Stromal cell of bone marrow (primary cell): ENCODE measurements around the gene CLDN5.
"Not testable (repeated sequence)": the region's sequence is repeated elsewhere in the genome, so short reads cannot be mapped to it uniquely, and the experiment has no call there.

Source experiments
- DNase-seq: peaks from one replicate; pipeline ENCODE4 v3.0.0-alpha.2; 2012; ENCODE audit warnings: low read depth

The CLDN5 gene

DNA sequence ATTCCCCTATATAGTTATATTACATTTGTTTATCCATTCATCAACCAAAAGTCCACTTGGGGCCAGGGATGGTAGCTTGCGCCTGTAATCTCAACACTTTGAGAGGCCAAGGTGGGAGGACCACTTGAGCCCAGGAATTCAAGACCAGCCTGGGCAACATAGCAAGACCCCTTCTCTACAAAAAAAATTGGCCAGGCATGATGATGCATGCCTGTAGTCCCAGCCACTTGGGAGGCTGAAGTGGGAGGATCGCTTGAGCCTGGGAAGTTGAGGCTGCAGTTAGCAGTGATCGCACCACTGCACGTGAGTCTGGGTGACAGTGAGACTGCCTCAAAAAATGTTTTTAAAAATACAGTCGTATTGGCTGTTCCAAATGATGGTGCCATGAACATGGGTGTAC, 24.2 kb upstream of the CLDN5 start:
- not testable (repeated sequence) for DNase-seq

DNA sequence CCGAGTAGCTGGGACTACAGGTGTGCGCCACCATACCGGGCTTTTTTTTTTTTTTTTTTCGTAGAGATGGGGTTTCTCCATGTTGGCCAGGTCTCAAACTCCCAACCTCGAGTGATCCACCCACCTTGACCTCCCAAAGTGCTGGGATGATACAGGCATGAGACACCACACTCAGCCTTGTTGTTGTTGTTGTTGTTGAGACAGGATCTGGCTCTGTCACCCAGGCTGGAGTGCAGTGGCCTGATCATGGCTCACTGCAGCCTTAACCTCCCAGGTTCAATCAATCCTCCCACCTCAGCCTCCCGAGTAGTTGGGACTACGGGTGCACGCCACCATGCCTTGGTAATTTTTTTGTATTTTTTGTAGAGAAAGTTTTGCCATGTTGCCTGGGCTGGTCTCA, 23.4 kb upstream of the CLDN5 start:
- DNase-seq, result no peak

DNA sequence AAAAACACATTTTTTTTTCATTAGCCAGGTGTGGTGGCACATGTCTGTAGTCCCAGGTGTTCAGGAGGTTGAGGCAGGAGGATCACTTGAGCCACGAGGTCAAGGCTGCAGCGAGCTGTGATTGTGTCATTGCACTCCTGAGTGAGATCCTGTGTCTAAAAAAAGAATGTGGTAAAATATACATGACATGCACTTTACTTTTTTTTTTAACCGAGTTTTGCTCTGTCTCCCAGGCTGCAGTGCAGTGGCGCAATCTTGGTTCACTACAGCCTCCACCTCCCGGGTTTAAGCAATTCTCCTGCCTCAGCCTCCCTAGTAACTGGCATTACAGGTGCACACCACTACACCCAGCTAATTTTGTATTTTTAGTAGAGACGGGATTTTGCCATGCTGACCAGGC, 22.5 kb upstream of the CLDN5 start:
- no peak for DNase-seq

DNA sequence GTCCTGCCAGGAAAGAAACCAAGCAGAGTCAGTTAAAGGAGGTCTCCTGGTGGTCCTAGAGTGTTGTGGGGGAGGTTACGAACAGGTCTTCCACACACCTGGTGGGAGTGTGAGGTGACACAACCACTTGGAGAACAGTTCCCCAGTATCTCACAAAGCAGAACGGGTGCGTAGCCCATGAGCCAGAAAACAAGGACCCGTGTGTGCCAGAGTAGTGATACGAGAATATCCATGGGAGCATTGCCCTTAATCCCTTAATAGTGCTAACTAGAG, 21.7 kb upstream of the CLDN5 start:
- DNase-seq, result no peak

DNA sequence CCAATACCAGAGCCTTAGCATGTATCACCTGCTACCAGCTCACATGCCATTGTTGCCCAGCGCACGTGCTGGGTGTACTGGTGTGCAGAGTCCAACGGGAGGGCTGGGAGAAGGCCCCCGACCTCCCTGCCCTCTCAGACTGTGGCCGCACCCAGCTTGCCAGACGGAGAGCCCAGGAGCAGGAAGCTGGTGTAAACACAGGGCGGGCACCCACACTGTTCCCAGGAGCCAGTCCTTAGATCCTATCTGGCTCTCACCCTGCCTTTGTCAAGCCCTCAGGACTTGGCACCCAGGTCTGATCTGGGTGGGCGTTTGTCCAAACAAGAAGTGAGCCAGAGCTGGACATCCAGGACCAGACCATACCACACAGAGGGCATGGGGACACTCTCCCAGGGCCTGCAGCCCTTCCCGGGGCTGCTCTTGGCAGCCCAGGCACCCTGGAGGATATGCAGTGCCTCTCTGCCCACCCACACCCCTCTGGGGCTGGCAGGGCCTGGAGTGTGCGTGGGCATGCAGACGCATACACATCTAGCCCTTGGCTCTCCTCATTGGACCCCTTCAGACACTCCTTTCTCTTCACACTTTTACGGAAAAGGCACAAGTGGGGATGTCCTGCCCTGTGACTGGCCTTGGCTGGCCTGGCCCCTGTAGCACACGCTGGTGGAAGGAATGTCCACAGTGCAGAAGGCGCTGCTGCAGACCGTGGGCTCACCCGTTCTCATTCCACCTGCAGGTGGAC, 19.9 kb upstream of the CLDN5 start:
- no peak for DNase-seq

DNA sequence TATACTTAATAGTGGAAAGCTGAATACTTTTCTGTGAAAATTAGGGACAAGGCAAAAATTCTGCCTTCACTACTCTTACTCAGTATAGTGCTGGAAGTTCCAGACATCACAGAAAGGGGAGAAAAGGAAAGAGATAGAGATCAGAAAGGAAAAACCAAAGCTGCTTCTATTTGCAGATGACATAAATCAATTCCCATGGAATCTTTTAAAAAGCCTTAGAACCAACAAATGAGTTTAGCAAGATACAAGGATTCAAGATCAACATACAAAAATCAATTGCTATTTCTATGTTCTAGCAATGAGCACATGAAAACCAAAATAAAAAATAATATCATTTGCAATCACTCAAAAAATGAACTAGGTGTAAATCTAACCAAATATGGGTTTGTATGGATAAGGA, 16.2 kb upstream of the CLDN5 start:
- no peak for DNase-seq

DNA sequence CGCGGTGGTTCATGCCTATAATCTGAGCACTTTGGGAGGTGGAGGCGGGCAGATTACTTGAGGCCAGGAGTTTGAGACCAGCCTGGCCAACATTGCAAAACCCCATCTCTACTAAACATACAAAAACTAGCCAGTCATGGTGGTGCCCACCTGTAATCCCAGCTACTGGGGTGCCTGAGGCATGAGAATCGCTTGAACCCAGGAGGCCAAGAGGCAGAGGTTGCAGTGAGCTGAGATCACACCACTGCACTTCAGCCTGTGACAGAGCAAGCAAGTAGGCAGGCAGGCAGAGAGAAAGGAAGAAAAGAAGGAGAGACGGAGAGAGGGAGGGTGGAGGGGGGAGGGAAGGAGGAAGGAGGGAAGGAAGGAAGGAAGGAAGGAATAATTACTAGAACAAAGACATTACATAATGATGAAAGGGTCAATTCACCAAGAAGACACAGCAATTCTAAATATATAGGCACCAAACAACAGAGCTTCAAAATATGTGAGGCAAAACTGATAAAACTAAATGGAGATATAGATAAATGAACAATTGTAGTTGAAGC, 13.8 kb upstream of the CLDN5 start:
- no peak for DNase-seq

DNA sequence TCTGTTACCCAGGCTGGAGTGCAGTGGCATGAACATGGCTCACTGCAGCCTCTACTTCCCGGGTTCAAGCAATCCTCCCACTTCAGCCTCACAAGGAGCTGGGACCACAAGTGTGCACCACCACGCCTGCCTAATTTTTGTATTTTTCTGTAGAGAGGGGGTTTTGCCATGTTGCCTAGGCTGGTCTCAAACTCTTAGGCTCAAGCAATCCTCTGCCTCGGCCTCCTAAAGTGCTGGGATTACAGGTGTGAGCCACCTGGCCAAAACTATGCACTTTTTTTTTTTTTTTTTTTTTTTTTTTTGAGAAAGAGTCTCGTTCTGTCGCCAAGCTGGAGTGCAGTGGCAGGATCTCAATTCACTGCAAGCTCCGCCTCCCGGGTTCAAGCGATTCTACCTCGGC, 12.4 kb upstream of the CLDN5 start:
- no peak for DNase-seq

DNA sequence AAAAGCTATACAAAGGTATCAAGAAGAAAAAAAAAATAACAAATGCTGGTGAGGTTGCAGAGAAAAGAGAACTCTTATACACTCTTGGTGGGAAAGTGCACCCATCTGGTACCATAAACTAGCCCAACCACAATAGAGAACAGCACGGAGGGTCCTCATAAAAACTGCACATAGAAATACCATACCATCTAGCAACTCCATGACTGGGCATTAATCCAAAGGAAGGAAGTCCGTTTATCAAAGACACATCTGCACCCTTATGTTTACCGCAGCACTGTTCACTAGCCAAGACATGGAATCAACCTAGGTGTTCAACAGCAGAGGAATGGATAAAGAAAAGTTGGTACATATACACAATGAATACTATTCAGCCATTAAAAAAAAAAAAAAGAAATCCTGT, 10.8 kb upstream of the CLDN5 start:
- DNase-seq, result no peak

DNA sequence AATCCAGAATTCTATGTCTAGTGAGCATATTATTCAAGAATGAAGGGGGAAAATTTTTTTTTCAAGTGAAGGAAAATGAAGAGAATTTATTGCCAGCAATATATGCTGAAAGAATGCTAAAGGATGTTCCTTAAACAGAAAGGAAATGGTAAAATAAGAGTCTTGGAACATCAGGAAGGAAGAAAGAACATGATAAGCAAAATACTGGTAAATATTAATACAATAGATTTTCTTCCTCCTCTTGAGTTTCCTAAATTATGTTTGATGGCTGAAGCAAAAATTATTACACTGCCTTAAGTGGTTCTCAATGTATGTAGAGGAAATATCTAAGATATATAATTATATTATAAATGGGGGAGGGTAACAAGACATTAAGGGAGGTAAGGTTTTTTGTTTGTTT, 9.6 kb upstream of the CLDN5 start:
- DNase-seq, result no peak

DNA sequence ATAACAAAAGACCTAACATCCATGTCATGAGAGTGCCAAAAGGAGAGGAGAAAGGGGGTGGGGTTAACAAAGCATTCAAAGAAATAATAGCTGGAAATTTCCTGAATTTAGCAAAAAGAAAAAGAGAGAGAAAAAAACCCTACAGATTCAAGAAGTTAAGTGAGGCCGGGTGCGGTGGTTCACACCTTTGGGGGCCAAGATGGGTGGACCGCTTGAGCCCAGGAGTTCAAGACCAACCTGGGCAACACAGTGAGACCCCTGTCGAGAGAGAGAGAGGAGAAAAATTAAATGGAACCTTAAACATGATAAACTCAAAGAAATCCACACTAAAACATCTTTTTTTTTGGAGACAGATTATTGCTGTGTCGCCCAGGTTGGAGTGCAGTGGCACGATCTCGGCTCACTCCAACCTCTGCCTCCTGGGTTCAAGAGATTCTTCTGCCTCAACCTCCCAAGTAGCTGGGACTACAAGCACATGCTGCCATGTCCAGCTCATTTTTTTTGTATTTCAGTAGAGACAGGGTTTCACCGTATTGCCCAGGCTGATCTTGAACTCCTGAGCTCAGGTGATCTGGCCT, 8.9 kb upstream of the CLDN5 start:
- no peak for DNase-seq

DNA sequence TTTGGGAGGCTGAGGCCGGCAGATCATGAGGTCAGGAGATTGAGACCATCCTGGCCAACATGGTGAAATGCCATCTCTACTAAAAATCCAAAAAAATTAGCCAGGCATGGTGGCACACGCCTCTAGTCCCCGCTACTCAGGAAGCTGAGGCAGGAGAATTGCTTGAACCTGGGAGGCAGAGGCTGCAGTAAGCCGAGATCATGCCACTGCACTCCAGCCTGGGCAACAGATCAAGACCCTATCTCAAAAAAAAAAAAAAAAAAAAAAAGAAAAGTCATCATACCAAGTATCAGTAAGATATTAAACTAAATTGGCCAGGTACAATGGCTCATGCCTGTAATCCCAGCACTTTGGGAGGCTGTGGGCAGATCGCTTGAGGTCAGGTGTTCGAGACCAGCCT, 7.1 kb upstream of the CLDN5 start:
- not testable (repeated sequence) for DNase-seq

DNA sequence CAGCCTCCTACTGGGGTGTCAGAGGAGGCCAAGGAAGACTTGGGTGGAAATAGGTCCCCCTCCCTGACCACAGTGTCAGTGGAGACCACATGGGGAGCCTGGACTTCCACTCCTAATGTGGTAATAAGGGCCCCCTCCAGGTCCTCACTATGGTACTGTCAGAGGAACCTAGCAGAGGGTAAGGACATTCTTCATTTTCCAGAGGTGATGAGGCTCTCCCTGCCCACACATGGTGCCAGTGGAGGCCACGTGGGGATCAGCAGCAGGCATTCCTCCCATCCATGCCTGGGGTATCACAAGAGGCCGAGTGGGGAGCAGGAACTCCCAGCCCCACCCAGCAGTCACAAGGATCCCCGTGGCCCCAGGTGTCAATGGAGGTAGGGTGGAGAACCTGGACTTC, 6.5 kb upstream of the CLDN5 start:
- DNase-seq, result no peak

DNA sequence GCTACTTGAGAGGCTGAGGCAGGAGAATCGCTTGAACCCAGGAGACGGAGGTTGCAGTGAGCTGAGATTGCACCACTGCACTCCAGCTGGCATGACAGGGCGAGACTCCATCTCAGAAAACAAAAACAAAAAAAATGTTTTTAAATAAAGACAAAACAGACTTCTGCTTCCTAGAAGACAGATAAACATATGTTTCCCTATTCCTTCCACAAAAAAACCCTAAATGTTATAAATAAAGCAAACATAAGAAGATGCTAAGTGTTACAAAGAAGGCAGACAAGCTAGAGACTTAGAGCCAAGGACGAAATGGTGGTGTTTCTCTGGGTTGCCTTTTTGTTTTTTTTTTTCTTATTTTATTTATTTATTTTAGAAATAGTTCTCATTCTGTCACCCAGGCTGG, 5.6 kb upstream of the CLDN5 start:
- no peak for DNase-seq

DNA sequence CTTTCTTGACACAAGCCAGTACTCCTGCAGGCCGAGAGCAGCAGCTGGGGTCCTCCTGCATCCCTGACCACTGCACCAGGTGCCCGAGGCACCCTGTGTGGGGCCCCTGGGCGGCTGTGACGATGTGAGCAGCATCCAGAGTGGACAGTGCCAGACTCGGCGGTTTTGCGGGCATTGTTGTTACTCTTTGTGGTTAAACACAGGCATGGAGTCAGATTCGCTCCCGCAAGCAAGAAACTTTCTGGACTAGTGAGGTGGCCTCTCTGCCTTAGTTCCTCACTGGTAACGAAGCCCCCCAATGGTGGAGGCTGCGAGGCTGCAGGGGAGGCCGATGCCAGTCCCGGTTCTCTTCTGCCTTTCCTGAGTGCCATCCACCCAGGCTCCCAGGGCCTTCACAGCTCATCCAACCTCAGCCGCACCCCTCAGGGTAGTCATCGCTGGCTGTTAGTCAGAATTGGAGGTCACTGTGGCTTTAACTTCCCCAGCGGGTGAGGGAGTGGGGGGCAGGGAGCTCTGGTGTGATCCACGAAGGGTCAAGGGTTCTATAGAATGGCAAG, 3.7 kb upstream of the CLDN5 start:
- peak; percentile 19 for DNase-seq

DNA sequence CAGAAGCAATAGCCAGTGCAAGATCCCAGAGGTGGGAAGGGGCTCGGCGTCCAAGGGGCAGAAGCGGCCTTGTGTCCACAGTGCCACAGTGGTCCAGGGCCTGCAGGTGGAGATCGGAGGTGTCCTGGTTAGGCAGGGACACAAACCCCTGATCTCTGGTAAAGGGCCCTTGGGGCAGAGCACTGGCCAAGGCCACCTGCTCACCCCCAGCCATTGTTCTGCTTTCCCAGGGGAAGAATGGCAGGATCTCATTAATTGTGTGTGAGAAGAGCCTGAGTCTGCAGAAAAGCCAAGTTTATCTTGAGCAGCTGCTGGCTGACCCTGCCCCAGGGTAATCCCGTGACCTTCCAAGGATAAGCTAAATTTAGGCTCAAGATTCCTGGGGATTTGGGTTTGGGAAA, 3.1 kb upstream of the CLDN5 start:
- no peak for DNase-seq

DNA sequence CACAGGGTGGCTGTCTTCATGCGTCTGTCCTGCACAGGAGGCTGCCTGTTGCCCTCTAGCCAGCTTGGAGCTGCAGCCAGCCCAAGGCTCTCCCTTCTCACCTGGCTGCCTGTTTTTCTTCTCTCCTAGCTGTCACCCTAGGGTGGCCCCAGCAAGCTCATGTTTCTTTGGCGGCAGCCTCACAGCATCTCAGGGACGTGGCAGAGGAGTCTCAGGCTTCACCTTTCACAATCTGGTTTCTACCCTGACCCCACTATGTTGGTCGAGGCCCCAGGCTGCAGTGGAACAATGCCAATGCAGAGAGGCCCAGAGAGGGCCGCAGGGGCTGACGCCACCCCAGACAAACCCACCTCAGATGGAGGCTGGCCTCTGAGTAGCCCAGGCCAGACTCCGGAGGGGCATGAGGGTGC, 2.5 kb upstream of the CLDN5 start:
- no peak for DNase-seq

DNA sequence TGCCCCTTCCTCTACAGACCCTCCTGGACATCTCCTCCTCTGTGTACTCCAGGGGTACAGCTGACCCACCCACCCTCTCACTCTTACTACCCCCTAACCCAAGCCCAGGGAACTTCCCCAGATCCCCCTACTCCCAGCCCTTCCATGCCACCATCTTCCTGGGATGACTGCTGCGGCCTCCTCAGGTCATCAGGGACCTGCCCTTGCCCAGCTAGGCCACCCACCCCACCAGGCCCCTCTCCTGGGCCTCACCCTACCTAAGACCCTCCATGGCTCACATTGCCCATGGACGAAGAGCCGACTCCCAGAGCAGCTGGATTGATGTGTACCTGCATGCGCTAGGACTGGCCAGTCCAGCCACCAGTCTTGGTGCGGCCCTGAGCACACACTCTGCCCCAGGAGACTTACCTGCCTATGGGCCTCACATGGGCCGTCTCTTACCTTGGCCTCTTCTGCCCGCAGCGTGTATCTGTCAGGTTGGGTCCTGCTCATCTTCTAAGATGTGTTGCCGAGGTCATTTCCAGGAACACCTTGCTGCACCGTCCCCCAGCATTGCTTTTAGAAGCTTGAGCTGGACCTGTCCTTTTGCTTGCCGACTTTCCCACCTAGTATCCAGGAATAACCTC, 2.0 kb upstream of the CLDN5 start:
- no peak for DNase-seq

DNA sequence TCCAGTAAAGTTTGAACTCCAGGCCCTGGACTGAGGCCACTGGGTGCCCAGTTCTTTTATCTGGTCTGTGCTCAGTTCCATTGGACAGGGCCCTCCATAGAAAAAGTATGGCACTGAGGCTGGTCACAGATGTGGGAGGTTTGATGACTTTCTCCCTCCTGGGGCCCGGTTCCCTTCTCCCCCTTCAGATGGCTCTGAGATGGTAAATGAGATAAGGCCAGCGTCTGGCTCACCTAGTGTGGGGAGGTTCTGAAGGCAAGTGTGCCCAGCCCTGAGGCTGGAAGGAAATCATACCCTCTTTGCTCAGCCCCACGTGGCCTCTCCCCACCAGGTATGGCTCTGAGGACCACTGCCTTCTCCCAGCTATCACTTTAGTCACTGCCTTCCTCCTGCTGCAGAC, 1.5 kb upstream of the CLDN5 start:
- DNase-seq, result no peak

DNA sequence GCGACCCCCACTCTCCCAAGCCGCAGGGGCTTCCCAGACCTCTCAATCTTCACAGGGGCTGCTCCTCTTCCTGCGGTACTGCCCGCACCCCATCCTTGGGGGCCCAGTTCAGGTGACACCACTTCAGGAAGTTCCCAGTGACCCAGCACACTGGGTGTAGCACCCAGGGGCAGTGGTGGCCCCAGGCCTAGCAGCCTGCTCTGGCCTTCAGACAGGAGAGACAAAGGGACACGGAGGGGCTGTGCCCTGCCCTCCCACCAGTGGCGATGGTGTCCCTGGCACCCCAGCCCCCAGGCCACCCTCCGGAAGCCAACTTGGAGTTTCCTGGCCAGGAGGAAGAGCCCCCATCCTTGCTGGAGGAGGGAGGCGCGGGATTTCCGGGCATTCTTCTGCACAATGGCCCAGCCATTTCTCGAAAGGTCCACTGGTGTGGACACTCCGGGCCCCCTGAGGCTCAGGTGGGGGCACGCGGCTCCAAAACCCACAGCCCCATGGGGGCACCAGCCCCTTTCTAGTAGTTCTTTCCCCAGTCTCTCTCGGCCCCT, 978 bp upstream of the CLDN5 start:
- DNase-seq, result no peak

DNA sequence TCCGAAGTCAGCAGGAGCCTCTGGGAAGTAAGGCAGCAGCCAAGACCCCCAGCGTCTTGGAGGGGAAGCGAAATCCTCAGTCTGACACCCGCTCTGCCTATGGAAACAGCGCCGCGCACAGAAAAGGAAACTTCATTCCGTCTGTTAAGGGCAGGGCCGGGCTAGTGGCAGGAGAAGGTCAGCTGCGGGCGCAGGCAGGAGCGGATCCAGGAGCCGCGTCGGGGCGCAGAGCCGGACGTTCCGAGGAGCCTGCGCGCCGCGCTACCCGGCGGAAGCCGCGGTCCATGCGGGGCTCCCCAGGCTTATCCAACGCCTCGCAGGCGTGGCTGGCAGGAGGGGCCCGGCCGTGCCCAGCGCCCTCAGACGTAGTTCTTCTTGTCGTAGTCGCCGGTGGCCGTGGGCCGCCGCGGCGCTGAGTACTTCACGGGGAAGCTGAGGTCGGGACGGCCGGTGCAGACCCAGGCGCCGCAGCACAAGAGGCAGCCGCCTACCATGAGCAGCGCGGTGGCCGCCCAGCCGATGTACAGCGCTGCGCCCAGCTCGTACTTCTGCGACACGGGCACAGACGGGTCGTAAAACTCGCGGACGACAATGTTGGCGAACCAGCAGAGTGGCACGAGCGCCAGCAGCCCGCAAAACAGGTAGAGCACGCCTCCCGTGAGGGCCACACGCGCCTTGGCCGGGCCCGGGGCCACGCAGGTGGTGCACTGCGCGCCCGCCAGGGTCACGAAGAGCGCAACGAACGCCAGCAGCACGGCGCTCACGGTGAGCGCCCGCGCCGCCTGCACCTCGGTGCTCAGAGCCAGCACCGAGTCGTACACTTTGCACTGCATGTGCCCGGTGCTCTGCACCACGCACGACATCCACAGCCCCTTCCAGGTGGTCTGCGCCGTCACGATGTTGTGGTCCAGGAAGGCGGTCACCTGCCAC, 705 bp downstream of the CLDN5 start:
- no peak for DNase-seq

DNA sequence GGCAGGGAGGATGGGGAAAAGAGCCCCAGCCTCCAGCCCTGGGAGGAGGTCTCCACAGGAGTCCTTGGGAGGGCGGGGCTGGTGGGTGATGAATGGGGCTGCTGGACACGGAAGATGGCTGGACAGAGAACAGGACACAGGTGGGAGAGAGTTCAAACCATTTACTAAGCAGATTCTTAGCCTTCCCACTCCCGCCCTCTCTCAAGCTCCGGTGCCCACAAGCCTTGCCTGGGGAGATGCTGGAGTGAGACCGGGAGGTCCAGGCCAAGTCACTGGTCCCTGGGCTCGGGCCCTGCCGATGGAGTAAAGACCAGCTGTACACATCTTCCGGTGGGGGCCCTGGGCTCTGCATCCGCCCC, 1.4 kb downstream of the CLDN5 start:
- DNase-seq, result no peak
